ENCODE measurements around the gene POLR2B.
"Not testable (repeated sequence)": the region's sequence is repeated elsewhere in the genome, so short reads cannot be mapped to it uniquely, and the experiment has no call there.

Gene POLR2B

DNA sequence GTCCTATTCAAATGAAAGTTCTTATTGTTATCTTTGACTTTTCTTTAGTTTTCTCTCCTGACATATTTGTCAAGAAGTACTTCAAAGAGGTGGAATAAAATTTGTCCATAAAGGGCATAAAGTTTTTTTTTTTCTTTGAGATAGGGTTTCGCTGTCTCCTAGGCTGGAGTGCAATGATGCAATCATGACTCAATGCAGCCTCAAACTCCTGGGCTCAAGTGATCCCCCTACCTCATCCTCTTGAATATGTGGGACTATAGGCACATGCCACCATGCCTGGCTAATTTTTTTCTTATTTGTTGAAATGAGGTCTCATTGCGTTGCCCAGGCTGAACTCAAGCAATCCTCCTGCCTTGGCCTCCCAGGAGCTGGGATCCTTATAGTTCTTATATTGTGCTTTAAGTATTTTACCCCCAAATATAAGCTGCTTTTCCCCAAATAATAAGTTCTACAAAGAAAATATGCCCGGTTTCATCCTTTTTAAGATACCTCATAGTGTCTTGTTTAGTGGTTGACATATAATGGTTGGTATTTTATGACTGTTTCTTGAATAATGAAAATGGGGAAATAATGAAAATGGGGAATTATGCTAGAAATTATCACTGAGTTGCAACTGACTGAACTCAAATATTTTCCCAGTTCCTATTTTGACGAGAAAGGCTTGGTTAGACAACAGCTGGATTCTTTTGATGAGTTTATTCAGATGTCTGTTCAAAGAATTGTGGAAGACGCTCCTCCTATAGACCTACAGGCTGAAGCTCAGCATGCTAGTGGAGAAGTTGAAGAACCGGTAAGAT lies 11.6 kb downstream of the POLR2B start:
- DNase-seq: no peak

DNA sequence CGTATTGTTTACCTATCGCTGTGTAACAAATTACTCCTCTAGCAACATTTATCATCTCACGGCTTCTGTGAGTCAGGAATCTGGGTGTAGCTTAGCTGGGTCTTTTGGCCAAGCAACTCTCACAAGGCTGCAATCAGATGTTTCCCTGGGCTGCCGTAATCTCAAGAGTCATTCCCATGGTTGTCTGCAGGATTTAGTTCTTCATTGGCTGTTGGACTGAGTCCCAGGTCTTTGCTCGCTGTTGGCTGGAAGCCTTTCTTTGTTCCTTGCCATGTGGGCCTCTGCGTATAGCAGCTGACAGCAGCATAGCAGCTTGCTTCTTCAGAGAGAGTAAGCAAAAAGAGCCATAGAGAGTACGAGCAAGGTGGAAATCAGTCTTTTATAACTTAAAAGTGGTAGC lies 16.8 kb downstream of the POLR2B start:
- peak; percentile 83 to 93 for DNase-seq

GRCh38 chr4:56999751-57000150 lies 21.1 kb downstream of the POLR2B start:
- no peak for DNase-seq

DNA sequence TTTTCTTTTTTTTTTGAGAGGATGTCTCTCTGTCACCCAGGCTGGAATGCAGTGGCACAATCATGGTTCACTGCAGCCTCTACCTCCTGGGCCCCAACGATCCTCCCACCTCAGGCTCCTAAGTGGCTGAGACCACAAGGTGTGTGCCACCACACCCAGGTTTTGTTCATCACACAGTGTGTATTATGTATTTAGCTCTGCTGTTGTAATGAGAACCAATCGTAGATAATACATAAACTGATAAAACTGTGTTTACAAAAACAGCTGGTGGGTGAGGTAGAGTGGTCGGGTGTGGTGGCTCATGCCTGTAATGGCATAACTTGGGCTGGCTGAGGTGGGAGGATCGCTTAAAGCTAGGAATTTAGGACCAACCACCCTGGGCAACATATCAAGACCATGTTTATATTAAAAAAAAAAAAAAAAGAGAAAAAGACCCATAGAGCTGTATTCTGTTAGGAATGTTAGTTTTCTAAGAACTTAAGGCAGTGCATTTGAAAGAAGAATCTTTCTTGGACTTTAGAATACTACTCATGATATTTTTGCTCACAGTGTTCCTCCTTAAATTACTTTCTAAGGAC lies 34.9 kb downstream of the POLR2B start:
- DNase-seq: no peak

DNA sequence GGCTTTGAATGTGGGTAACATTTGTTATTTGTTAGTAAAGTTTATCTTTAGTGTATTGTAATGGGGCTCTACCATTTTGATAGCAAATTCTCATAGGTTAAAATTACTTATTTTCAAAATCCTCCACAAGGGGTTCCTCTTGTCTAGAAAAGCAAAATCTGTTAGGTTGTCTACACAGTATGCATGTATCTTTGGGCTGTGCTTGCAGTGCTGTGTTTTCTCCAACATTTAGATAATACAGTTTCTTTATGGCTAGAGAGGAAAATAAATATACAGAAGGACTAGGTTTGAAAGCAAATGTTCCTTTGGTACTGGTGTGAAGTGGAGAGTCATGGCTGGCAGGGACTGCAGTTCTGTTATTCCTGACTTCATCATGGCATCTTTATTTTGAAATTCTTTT lies 40.3 kb downstream of the POLR2B start:
- no peak for DNase-seq

GRCh38 chr4:57020467-57021101 lies 41.9 kb downstream of the POLR2B start:
- no peak for DNase-seq

GRCh38 chr4:57023104-57023503 lies 44.4 kb downstream of the POLR2B start:
- no peak for DNase-seq

- DNase-seq: no peak
These were observed 55.8 kb downstream of the POLR2B start for GRCh38 chr4:57034520-57034919.

DNA sequence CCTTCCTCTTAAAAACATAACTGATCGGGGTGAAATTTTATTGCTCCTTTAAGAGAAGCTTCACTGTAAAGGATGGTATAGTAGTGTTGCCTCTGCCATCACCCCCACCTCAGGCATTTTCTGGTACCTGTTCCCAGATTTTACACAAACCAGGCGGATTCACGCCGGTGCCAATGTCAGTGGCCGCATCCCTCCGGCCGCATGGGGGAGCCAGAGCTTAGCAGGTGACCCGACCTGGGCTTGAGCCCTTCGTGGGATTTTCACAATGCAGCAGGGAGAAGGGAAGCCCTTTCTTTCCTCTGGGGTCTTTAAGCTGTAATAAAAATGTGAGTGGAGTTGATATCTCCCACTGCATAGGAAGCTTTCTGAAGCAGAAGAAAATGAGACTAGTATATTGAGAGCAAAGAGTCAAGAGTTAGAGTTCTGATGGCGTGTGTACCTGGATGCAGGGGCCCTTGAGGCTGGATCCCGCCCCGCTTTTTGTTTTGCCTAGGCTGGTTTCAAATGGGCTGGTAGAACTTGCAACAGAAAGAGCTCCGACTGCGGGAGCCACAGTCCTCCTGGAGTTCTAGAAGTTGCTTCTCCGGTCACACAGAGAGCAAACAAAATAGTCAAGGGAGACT lies 59.4 kb downstream of the POLR2B start:
- DNase-seq: peak; percentile 12 to 72

DNA sequence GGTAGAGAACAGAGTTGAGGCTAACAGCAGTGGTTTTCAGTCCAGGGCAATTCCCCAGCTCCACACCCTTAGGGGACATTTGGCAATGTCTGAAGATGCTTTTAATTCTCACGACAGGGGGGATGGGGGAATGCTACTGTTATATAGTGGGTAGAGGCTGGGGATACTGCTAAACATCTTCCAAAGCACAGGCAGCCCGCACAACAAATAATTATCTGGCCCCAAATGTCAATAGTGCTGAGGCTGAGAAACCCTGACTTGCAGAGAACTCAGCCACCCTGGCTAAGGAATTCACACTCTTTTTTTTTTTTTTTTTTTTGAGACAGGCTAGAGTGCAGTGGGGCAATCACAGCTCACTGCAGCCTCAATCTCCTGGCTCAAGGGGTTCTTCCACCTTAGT lies 60.6 kb downstream of the POLR2B start:
- no peak for DNase-seq

DNA sequence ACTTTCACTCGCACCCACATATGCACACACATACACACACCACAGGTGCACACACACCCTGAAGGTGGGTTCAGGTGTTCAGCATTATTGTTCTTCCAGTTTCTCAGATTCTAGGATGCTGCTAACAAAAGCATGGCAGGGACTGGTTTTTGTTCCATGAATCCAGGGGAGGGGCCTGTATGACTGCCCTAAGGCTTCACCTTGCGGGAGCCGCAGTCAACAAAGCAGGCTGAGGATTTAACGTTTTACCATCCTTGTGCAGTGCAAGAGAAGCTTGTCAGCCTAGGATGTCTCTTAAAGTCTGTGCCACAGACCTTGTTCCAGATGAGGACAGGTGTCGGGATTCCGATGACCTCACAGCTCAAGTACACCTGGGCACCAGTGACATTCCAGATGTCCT lies 61.8 kb downstream of the POLR2B start:
- no peak for DNase-seq

DNA sequence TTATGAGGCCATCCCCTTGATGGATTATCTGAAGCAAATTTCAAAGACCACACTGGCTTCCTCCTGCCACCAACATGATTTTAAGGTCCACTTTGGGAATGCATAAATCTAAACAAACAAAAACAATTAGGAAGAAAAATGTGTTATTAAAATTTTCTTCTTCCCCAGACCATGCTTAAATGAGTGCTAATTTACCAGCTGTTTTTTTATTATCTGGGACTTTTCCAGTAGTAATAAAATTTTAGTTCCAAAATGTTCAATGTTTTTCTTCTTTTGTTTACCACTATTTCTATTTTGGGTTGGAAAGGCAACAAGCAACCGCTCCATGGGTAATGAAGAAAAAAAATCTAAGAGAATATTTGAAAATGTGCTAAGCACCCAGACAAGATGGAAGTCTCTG lies 62.3 kb downstream of the POLR2B start:
- no peak for DNase-seq

- DNase-seq: no peak
These were observed 64.0 kb downstream of the POLR2B start for GRCh38 chr4:57042711-57043169.

DNA sequence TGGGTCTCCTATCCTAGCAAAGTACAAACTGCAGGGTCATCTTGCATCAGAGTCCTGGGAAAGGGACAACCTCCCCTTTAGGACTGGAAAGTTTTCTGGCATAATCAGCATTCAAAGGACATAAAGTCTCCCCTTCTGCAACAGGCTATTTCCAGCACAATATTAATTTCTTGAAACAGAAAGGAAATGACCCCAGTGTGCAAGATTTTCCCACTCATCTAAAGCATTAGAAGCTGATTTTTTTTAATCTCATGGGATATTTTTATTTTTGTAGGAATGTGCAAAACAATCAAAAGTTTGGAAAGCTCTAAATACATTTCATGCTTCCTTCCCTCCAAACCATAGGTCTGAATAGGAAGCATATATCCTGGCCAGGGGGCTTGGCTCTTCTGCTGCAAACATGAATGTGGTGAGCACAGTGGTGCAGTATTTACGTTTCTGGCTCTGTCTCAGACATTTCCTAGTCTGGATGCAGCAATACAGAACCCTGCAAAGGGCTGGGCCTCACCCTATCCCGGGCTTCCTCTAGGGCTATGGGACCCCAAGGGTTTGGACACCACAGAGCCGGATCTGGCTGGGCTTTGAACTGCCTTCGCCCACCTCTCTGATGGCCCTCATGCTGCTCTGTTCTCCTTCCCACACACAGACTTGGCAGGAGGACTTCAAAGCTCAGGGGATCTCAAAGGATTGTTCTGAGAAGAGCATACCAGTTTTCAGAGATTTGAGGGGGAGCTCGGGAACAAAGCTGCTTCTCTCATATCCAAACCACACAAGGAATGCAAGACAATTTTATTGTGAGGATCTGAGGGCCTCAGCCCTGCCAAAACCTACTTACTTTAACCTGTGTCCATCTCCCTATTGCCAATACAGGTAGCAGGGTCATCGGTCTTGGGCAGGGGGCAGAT lies 64.9 kb downstream of the POLR2B start:
- DNase-seq: peak in 1 of 2 experiments; percentile 54

GRCh38 chr4:57044279-57044678 lies 65.6 kb downstream of the POLR2B start:
- DNase-seq: peak in 1 of 2 experiments; percentile 46

DNA sequence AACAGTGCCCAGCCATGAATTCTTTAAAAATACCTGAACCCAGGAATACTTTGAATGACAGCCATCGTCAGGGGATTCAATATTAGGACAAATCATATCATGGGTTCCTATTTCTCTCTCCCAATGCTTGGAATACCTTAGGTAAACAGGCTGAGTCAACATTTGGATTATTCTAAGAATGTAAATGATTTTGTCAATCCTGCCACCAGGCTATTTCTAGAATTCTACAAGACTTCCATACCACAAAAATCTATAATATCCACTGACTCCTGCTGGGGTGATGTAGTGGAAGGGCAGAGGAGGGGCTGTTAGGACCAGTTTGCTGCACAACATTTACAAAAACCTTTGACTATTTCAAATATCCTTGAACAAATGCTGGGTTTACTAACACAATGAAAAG lies 66.3 kb downstream of the POLR2B start:
- no peak for DNase-seq

- not testable (repeated sequence) for DNase-seq
These were observed 68.3 kb downstream of the POLR2B start for GRCh38 chr4:57047046-57047445.

DNA sequence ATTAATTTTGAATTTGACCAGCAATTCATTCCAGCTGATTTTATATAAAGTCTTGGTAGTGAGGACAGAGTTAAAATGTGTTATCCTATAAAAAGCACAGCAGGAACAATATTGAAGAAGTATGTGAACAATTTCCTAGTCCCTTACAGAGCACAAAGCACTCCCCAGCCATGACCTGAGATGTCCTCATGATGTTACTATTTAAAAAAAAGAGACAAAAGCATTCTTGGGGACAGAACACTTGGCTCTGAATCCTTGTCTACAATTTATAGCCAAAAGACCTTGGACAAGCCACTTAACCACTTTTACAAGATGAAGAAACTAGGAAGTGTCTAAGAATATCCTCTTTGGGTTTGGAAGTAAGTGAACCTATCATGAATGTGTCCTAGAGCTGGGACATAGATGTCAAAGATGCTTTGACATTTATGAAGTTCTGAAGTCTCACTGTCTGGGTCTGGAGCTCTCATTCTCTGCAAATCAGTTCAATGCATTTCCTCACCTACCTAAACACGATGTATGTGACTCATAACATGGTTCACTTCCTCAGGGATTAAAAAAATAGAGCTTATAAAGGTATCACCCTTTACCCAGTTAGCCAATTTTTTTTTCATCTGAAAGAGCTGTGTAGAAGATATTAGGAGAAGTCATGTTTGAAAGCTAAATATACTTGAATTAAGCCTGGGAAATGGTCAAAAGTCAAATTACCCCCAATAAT lies 70.1 kb downstream of the POLR2B start:
- no peak for DNase-seq

GRCh38 chr4:57051095-57051494 lies 72.4 kb downstream of the POLR2B start:
- no peak for DNase-seq

- no peak for DNase-seq
These were observed 72.8 kb downstream of the POLR2B start for GRCh38 chr4:57051524-57051923.

DNA sequence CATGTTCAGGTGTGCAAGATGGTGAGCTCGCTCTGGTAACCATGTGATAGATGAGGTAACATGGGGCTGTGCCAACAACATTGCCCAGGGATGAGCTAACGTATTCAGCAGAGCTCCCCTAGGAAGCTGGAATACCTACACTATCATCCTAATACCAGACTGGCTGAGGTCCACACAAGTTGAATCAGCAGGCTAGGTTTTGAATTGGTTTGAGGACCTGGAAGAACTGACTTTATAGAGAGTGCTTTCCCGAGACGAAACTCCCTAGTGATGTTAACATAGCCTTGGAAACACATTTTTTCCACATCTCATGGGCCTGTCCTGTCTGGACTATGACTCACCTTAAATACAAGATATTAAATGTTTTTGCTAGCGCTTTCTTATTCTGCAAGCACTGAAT lies 74.8 kb downstream of the POLR2B start:
- no peak for DNase-seq

- DNase-seq: peak; percentile 4 to 33
These were observed 77.2 kb downstream of the POLR2B start for GRCh38 chr4:57055886-57056285.
